ENCODE data around the gene UCN.

The UCN gene

GRCh38 chr2:27315122-27315521, 6.9 kb upstream of the UCN start:
- Histone ChIP-seq H3K4me1 (ENCODE audit: insufficient read depth, low read length, severe bottlenecking) (no peaks in the 10 kb centered on the region), H4K20me1 (ENCODE audit: insufficient read depth, low read length) (no peaks in the 10 kb centered on the region), H3K27me3 (ENCODE audit: insufficient read depth, low read length) (no peaks in the 10 kb centered on the region), H3K79me2 (ENCODE audit: insufficient read depth, low read length) (no peaks in the 10 kb centered on the region), H3F3A (ENCODE audit: insufficient read depth, low read length) (no peaks in the 10 kb centered on the region), H3K9me3 (ENCODE audit: low read length) (no peaks in the 10 kb centered on the region), H3K4me2 (ENCODE audit: low read length) (no peak overlapping the region), H3K27ac (ENCODE audit: low read depth, low read length, poor library complexity, severe bottlenecking) (no peak overlapping the region), H3K9me2 (ENCODE audit: low read depth, low read length) (no peaks in the 10 kb centered on the region), H3K36me3 (ENCODE audit: insufficient read depth, low read length) (peaks cover 23% of the 10 kb centered on the region), H3K4me3 (ENCODE audit: low read depth, low read length, poor library complexity, severe bottlenecking) (no peak overlapping the region), H2AFZ (ENCODE audit: low read length) (no peak overlapping the region), H3K9ac (ENCODE audit: low read length) (no peak overlapping the region)
- TF ChIP-seq CTCF (IDR thresholded peaks at IDR 0.05; ENCODE audit: low read length) (no peak), EZH2 (IDR thresholded peaks at IDR 0.05; ENCODE audit: borderline replicate concordance, low read length) (no peak)

GRCh38 chr2:27314709-27315108, 6.5 kb upstream of the UCN start:
- H3K27me3 ChIP-seq (ENCODE audit: insufficient read depth, low read length) = no peaks in the 10 kb centered on the region
- H3F3A ChIP-seq (ENCODE audit: insufficient read depth, low read length) = no peaks in the 10 kb centered on the region
- H3K4me2 ChIP-seq (ENCODE audit: low read length) = no peak overlapping the region
- no peak overlapping the region for H3K4me3 ChIP-seq (ENCODE audit: low read depth, low read length, poor library complexity, severe bottlenecking)
- no peak overlapping the region for H3K9ac ChIP-seq (ENCODE audit: low read length)
- H3K9me3 ChIP-seq (ENCODE audit: low read length) = no peaks in the 10 kb centered on the region
- no peaks in the 10 kb centered on the region for H3K4me1 ChIP-seq (ENCODE audit: insufficient read depth, low read length, severe bottlenecking)
- no peak overlapping the region for H2AFZ ChIP-seq (ENCODE audit: low read length)
- H3K27ac ChIP-seq (ENCODE audit: low read depth, low read length, poor library complexity, severe bottlenecking) = no peak overlapping the region
- TF ChIP-seq EZH2 (IDR thresholded peaks at IDR 0.05; ENCODE audit: borderline replicate concordance, low read length) = no peak
- no peak for TF ChIP-seq CTCF (IDR thresholded peaks at IDR 0.05; ENCODE audit: low read length)
- no peaks in the 10 kb centered on the region for H3K79me2 ChIP-seq (ENCODE audit: insufficient read depth, low read length)
- H3K9me2 ChIP-seq (ENCODE audit: low read depth, low read length) = no peaks in the 10 kb centered on the region
- no peaks in the 10 kb centered on the region for H4K20me1 ChIP-seq (ENCODE audit: insufficient read depth, low read length)
- H3K36me3 ChIP-seq (ENCODE audit: insufficient read depth, low read length) = peaks cover 25% of the 10 kb centered on the region

DNA sequence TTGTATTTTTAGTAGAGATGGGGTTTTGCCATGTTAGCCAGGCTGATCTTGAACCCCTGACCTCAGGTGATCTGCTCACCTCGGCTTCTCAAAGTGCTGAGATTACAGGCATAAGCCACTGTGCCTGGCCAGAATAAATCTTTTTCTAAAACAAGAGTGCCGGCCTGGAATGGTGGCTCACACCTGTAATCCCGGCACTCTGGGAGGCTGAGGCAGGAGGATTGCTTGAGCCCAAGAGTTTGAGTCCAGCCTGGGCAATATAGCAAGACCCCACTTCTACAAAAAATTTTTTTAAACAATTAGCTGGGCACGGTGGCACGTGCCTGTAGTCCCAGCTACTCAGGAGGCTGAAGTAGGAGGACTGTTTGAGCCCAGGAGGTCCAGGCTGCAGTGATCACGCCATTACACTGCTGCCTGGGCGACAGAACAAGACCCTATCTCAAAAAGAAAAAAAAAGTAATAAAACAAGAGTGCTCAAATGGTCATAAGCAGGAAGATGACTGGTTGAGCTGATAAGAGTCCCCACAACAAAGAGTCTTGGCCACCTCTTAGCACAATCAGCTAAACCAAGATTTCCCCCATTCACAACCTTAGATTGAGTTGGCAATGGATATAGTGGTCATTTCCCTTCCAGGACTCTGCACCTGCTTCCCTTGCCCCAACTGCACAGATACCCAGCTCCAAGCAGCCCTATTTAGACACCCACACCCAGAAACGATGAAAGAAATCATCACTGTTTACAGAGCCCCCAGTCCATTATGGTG, 5.8 kb upstream of the UCN start:
- no peaks in the 10 kb centered on the region for H3K9me3 ChIP-seq (ENCODE audit: low read length)
- peaks cover 29% of the 10 kb centered on the region for H3K36me3 ChIP-seq (ENCODE audit: insufficient read depth, low read length)
- no peak overlapping the region for H3K4me2 ChIP-seq (ENCODE audit: low read length)

More for the DNA sequence above, 5.8 kb upstream of the UCN start:
- TF ChIP-seq CTCF (IDR thresholded peaks at IDR 0.05; ENCODE audit: low read length) (no peak), EZH2 (IDR thresholded peaks at IDR 0.05; ENCODE audit: borderline replicate concordance, low read length) (no peak)
- no peak overlapping the region for H3K4me3 ChIP-seq (ENCODE audit: low read depth, low read length, poor library complexity, severe bottlenecking)
- no peaks in the 10 kb centered on the region for H3K9me2 ChIP-seq (ENCODE audit: low read depth, low read length)
- no peaks in the 10 kb centered on the region for H3K79me2 ChIP-seq (ENCODE audit: insufficient read depth, low read length)
- no peak overlapping the region for H2AFZ ChIP-seq (ENCODE audit: low read length)
- H3K9ac ChIP-seq (ENCODE audit: low read length) = no peak overlapping the region
- no peaks in the 10 kb centered on the region for H4K20me1 ChIP-seq (ENCODE audit: insufficient read depth, low read length)
- H3K4me1 ChIP-seq (ENCODE audit: insufficient read depth, low read length, severe bottlenecking) = no peaks in the 10 kb centered on the region
- H3K27ac ChIP-seq (ENCODE audit: low read depth, low read length, poor library complexity, severe bottlenecking) = no peak overlapping the region
- no peaks in the 10 kb centered on the region for H3F3A ChIP-seq (ENCODE audit: insufficient read depth, low read length)
- no peaks in the 10 kb centered on the region for H3K27me3 ChIP-seq (ENCODE audit: insufficient read depth, low read length)
